K562 (cell line): Measurements from ENCODE around the gene BCAN. TPM values are rescaled to one million over a fixed set of nuclear protein-coding genes. Genes with fewer than 3 reads are reported as not detected.

Experiments
- ELF1 ChIP-seq: fragments of 200-800 bp; sonication (Bioruptor generic); IDR thresholded peaks from 2 replicates; pipeline ENCODE4 v1.6.1; 2016; ENCODE audit warnings: missing genetic modification characterization, missing compliant biosample characterization
- FOXA1 ChIP-seq: fragments of 450-650 bp; IDR thresholded peaks from 2 replicates; pipeline ENCODE4 v1.6.1; 2016; ENCODE audit warnings: mild to moderate bottlenecking, borderline replicate concordance
- FOXM1 ChIP-seq, 2 experiments: fragments of 450-650 bp in 1 of 2; sonication (generic) in 1 of 2; formaldehyde crosslinking in 1 of 2; IDR thresholded peaks; 2 replicates each; pipeline versions ENCODE4 v1.6.1 to v1.9.0; 2017 to 2022; ENCODE audit warnings: low read depth in 2 of 2, mild to moderate bottlenecking in 2 of 2, missing genetic modification reagents in 1 of 2, moderate library complexity in 1 of 2
- KAT7 ChIP-seq: sonication (generic); formaldehyde crosslinking; IDR thresholded peaks from 2 replicates; pipeline ENCODE4 v1.8.0; 2022; ENCODE audit warnings: missing genetic modification reagents, mild to moderate bottlenecking, borderline replicate concordance
- KLF1 ChIP-seq: fragments of 450-650 bp; IDR thresholded peaks from 2 replicates; pipeline ENCODE4 v1.6.1; 2016; ENCODE audit warnings: missing genetic modification characterization, missing compliant biosample characterization
- KLF6 ChIP-seq: fragments of 250-450 bp; sonication (Bioruptor Pico); IDR thresholded peaks from 2 replicates; pipeline ENCODE4 v1.4.0; 2020; ENCODE audit warnings: mild to moderate bottlenecking, moderate library complexity, borderline replicate concordance
- LCOR ChIP-seq: sonication (generic); formaldehyde crosslinking; IDR thresholded peaks from 2 replicates; pipeline ENCODE4 v1.8.0; 2022; ENCODE audit warnings: mild to moderate bottlenecking, missing genetic modification reagents
- NR1H2 ChIP-seq: sonication (generic); formaldehyde crosslinking; IDR thresholded peaks from 2 replicates; pipeline ENCODE4 v1.4.0; 2020; ENCODE audit warnings: mild to moderate bottlenecking, missing genetic modification reagents
- PTBP1 ChIP-seq: fragments of 200-400 bp; formaldehyde crosslinking; IDR thresholded peaks from 2 replicates; pipeline ENCODE4 v1.6.1; 2017; ENCODE audit warnings: low read depth, low read length
- SMC3 ChIP-seq: conservative IDR thresholded peaks from 2 replicates; pipeline ENCODE4 v1.6.1; 2011; ENCODE audit warnings: low read depth, low read length, improper control_type of control experiment; ENCODE audit not compliant: insufficient read depth
- SRSF7 ChIP-seq: fragments of 200-400 bp; formaldehyde crosslinking; optimal IDR thresholded peaks from 2 replicates; pipeline ENCODE3; 2017; ENCODE audit warnings: mild to moderate bottlenecking, low read depth, low read length
- TRIM28 ChIP-seq: fragments of 450-650 bp; IDR thresholded peaks from 2 replicates; pipeline ENCODE4 v1.6.1; 2017
- ZKSCAN3 ChIP-seq: fragments of 250-450 bp; sonication (Bioruptor Pico); IDR thresholded peaks from 2 replicates; pipeline ENCODE4 v1.4.0; 2020
- ZNF584 ChIP-seq: fragments of 200-800 bp; sonication (Bioruptor generic); IDR thresholded peaks from 2 replicates; pipeline ENCODE4 v1.6.1; 2016; ENCODE audit warnings: low read depth, mild to moderate bottlenecking, missing genetic modification characterization, missing compliant biosample characterization
- polyA plus RNA-seq, 8 experiments: library from polyadenylated mRNA; depleted of rRNA in 4 of 8; stranded (reverse) in 5 of 8; unstranded in 3 of 8; fragments of >200 nt; fragmentation: Nextera tagmentation in 2 of 8; fragmentation: Illumina TruSeq in 1 of 8; extraction: Ambion mirVana in 2 of 8; extraction: Trizol in 1 of 8; gene quantifications; 2 replicates each; pipeline versions ENCODE4 v1.2.1 to v1.2.3, GENCODE V29; 2011 to 2014; ENCODE audit warnings: inconsistent platforms in 1 of 8, missing spikeins in 1 of 8
- total RNA-seq, 7 experiments: library from RNA; depleted of rRNA in 6 of 7; stranded (reverse); fragments of >200 nt in 6 of 7; fragmentation: Illumina TruSeq in 2 of 7; extraction: Trizol in 2 of 7; gene quantifications; 2 replicates each; pipeline versions ENCODE4 v1.2.1 to v1.2.3, GENCODE V29; 2011 to 2021; ENCODE audit warnings: low replicate concordance in 1 of 7
- TF ChIP-seq, protein P1 (sequence below): fragments of 450-650 bp; formaldehyde crosslinking; IDR thresholded peaks from 2 replicates; pipeline ENCODE4 v1.4.0; 2020; ENCODE audit warnings: mild to moderate bottlenecking, moderate library complexity
- TF ChIP-seq, protein P2 (sequence below): sonication (generic); formaldehyde crosslinking; IDR thresholded peaks from 2 replicates; pipeline ENCODE4 v1.8.1; 2023; ENCODE audit warnings: mild to moderate bottlenecking, missing genetic modification reagents
- TF ChIP-seq, protein P3 (sequence below): sonication (generic); formaldehyde crosslinking; IDR thresholded peaks from 2 replicates; pipeline ENCODE4 v1.8.0; 2022; ENCODE audit warnings: mild to moderate bottlenecking, low read depth, missing genetic modification reagents
- TF ChIP-seq, protein P4 (sequence below), 2 experiments: IDR thresholded peaks; 2 replicates each; pipeline ENCODE4 v1.6.1; 2011; ENCODE audit warnings: borderline replicate concordance in 1 of 2, control low read depth in 1 of 2, low read depth in 1 of 2, low read length in 1 of 2, mild to moderate bottlenecking in 1 of 2, mixed read lengths in 1 of 2, moderate library complexity in 1 of 2; ENCODE audit not compliant: insufficient read depth in 1 of 2, insufficient read length in 1 of 2, poor library complexity in 1 of 2, severe bottlenecking in 1 of 2; ENCODE audit errors: extremely low read depth in 1 of 2

BCAN gene
- total and polyA plus RNA-seq, 9 of the 15 experiments (the other 6 are each of a cell fraction or from before 2014, with no cell fraction given) = 0.04 to 0.33 (median 0.14) TPM; not detected in 5

DNA sequence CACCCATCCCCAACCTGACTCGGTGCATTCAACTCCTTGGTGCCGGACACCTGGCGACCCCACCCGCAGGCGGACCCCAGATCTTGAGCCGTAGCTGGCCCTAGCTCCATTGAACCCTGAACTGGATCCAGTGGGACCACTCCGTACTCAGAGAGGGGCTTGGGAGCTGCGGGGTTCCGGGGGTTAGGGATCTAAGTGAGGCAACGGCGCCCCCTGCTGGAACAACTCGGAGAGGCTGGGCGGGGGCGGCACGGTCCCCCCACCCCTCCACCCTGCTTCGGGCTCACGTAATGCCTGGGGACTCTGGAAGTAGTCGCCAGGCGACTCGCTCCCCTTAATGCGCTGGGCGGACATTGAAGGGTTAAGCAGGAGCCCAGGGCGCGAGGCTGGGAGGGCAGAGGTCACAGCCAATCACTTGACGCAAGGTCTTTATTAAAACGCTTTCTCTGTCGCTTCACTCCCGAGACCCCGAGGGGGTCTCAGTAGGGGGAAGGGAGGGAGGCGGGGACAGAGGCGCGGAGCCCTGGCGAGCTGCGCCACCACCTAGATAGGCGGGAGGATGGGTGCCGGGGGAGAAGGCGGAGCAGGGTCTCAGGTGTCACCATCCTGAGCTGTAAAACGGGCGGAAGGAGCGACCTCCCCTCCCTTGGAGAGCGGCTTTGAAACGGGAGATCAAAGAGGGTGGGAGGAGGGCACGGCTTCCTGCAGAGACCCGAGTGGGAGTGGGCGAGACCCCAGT, 64.2 kb downstream of the BCAN start (continued):
- TF ChIP-seq LCOR = peak; percentile 83
- no peak for TF ChIP-seq NR1H2 (CRISPR knock-in tag)
- TF ChIP-seq PTBP1 = no peak
- TF ChIP-seq, protein P1, sequence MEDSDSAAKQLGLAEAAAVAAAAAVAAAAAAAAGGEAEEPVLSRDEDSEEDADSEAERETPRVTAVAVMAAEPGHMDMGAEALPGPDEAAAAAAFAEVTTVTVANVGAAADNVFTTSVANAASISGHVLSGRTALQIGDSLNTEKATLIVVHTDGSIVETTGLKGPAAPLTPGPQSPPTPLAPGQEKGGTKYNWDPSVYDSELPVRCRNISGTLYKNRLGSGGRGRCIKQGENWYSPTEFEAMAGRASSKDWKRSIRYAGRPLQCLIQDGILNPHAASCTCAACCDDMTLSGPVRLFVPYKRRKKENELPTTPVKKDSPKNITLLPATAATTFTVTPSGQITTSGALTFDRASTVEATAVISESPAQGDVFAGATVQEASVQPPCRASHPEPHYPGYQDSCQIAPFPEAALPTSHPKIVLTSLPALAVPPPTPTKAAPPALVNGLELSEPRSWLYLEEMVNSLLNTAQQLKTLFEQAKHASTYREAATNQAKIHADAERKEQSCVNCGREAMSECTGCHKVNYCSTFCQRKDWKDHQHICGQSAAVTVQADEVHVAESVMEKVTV (CRISPR knock-in tag) = peak; percentile 93
- peak; percentile 86 for TF ChIP-seq SMC3
- TF ChIP-seq, protein P2, sequence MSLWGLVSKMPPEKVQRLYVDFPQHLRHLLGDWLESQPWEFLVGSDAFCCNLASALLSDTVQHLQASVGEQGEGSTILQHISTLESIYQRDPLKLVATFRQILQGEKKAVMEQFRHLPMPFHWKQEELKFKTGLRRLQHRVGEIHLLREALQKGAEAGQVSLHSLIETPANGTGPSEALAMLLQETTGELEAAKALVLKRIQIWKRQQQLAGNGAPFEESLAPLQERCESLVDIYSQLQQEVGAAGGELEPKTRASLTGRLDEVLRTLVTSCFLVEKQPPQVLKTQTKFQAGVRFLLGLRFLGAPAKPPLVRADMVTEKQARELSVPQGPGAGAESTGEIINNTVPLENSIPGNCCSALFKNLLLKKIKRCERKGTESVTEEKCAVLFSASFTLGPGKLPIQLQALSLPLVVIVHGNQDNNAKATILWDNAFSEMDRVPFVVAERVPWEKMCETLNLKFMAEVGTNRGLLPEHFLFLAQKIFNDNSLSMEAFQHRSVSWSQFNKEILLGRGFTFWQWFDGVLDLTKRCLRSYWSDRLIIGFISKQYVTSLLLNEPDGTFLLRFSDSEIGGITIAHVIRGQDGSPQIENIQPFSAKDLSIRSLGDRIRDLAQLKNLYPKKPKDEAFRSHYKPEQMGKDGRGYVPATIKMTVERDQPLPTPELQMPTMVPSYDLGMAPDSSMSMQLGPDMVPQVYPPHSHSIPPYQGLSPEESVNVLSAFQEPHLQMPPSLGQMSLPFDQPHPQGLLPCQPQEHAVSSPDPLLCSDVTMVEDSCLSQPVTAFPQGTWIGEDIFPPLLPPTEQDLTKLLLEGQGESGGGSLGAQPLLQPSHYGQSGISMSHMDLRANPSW (CRISPR knock-in tag) = peak; percentile 72; the same call in 1 of the 2 replicates
- peak; percentile 15; the same call in 1 of the 2 replicates for TF ChIP-seq FOXM1 (IDR thresholded peaks at IDR 0.05; ENCODE audit: low read depth)
- no peak for TF ChIP-seq FOXM1 (CRISPR knock-in tag; IDR thresholded peaks at IDR 0.05; ENCODE audit: low read depth)
- no peak for TF ChIP-seq KLF6 (CRISPR knock-in tag)
- TF ChIP-seq, protein P3, sequence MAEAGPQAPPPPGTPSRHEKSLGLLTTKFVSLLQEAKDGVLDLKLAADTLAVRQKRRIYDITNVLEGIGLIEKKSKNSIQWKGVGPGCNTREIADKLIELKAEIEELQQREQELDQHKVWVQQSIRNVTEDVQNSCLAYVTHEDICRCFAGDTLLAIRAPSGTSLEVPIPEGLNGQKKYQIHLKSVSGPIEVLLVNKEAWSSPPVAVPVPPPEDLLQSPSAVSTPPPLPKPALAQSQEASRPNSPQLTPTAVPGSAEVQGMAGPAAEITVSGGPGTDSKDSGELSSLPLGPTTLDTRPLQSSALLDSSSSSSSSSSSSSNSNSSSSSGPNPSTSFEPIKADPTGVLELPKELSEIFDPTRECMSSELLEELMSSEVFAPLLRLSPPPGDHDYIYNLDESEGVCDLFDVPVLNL = no peak
- TF ChIP-seq ELF1 (tag) = peak; percentile 46; the same call in 1 of the 2 replicates
- no peak for TF ChIP-seq FOXA1
- TF ChIP-seq ZNF584 (CRISPR knock-in tag) = no peak
- no peak for TF ChIP-seq SRSF7
- TF ChIP-seq KAT7 = peak; percentile 83; the same call in 1 of the 2 replicates
- TF ChIP-seq KLF1 (tag) = no peak
- no peak for TF ChIP-seq TRIM28
- TF ChIP-seq, protein P4, sequence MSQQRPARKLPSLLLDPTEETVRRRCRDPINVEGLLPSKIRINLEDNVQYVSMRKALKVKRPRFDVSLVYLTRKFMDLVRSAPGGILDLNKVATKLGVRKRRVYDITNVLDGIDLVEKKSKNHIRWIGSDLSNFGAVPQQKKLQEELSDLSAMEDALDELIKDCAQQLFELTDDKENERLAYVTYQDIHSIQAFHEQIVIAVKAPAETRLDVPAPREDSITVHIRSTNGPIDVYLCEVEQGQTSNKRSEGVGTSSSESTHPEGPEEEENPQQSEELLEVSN (IDR thresholded peaks at IDR 0.05; ENCODE audit: borderline replicate concordance in 1 of 2, extremely low read depth in 1 of 2, insufficient read depth in 1 of 2, insufficient read length in 1 of 2, low read depth in 1 of 2, low read length in 1 of 2, poor library complexity in 1 of 2, severe bottlenecking in 1 of 2) = peak in 1 of 2 experiments; percentile 21
- no peak for TF ChIP-seq ZKSCAN3 (CRISPR knock-in tag)
